H1 (cell line): Measurements from ENCODE around the gene GIMAP2. TPM values are rescaled to one million over a fixed set of nuclear protein-coding genes. Genes with fewer than 3 reads are reported as not detected.

Source experiments
- CTCF ChIA-PET: fragments of 300-600 bp; sonication (Branson Sonifier 250); formaldehyde crosslinking; loops from one replicate; lab custom pipeline; 2021; ENCODE audit not compliant: partially characterized antibody; lab: Charles Lee
- POLR2A ChIA-PET: fragments of 300-600 bp; sonication (Branson Sonifier 250); formaldehyde crosslinking; loops from one replicate; lab custom pipeline; 2021; ENCODE audit warnings: inconsistent platforms; ENCODE audit not compliant: partially characterized antibody; lab: Charles Lee
- DNase-seq, 2 experiments: peaks; one replicate each; pipeline versions ENCODE4 v3.0.0 to v3.0.0-alpha.2; 2010 to 2022; ENCODE audit warnings: low spot score in 2 of 2, low read depth in 1 of 2, mixed read lengths in 1 of 2
- FAIRE-seq: peaks from 2 replicates; lab custom pipeline; 2011; peaks lifted over from hg19 to GRCh38; lab: Jason Lieb, UNC
- H2AFZ ChIP-seq: 2 replicates; pipeline ENCODE4 v1.8.1; 2012; ENCODE audit warnings: low read length, inconsistent platforms
- H2AK5ac ChIP-seq: 2 replicates; pipeline ENCODE4 v1.6.1; 2013; ENCODE audit warnings: low read depth, low read length
- H2BK120ac ChIP-seq: replicated peaks from 2 replicates; pipeline ENCODE3; 2013; ENCODE audit warnings: low read depth, low read length, inconsistent platforms
- H2BK12ac ChIP-seq: 2 replicates; pipeline ENCODE4 v1.6.1; 2013; ENCODE audit warnings: low read depth, low read length
- H2BK15ac ChIP-seq: 2 replicates; pipeline ENCODE4 v1.6.1; 2013; ENCODE audit warnings: low read length
- H2BK20ac ChIP-seq: 2 replicates; pipeline ENCODE4 v1.6.1; 2013; ENCODE audit warnings: low read length
- H2BK5ac ChIP-seq: 2 replicates; pipeline ENCODE4 v1.6.1; 2013; ENCODE audit warnings: low read depth, low read length
- H3K14ac ChIP-seq: 2 replicates; pipeline ENCODE4 v1.6.1; 2013; ENCODE audit warnings: inconsistent platforms; ENCODE audit not compliant: insufficient read length
- H3K18ac ChIP-seq: 2 replicates; pipeline ENCODE4 v1.6.1; 2013; ENCODE audit warnings: low read length; ENCODE audit errors: extremely low read depth
- H3K23ac ChIP-seq: 2 replicates; pipeline ENCODE4 v1.6.1; 2013; ENCODE audit warnings: inconsistent platforms; ENCODE audit not compliant: insufficient read length
- H3K23me2 ChIP-seq: 2 replicates; pipeline ENCODE4 v1.6.1; 2013; ENCODE audit warnings: low read depth, low read length
- H3K27ac ChIP-seq: 2 replicates; pipeline ENCODE4 v1.6.1; 2011; ENCODE audit warnings: low read depth, low read length, inconsistent platforms
- H3K27me3 ChIP-seq, 4 experiments: replicated peaks in 1 of 4; 1 replicate in 1 of 4; 2 replicates in 3 of 4; pipeline versions ENCODE4 v1.6.1 to v1.8.1; 2011 to 2013; ENCODE audit warnings: low read length in 3 of 4, mild to moderate bottlenecking in 3 of 4, inconsistent platforms in 2 of 4, mixed read lengths in 2 of 4, moderate library complexity in 1 of 4; ENCODE audit not compliant: control insufficient read depth in 3 of 4, insufficient read depth in 3 of 4; ENCODE audit errors: extremely low read depth in 1 of 4
- H3K36me3 ChIP-seq, 4 experiments: 2 replicates each; pipeline versions ENCODE4 v1.6.1 to v1.8.1; 2011 to 2013; ENCODE audit warnings: mild to moderate bottlenecking in 4 of 4, low read length in 3 of 4, moderate library complexity in 2 of 4, control low read depth in 1 of 4, inconsistent platforms in 1 of 4; ENCODE audit not compliant: insufficient read depth in 4 of 4, control insufficient read depth in 2 of 4
- H3K4ac ChIP-seq: replicated peaks from 2 replicates; pipeline ENCODE3; 2013; ENCODE audit warnings: low read length, low read depth, mixed read lengths, inconsistent platforms; ENCODE audit not compliant: insufficient read length
- H3K4me1 ChIP-seq, 4 experiments: replicated peaks in 1 of 4; 1 replicate in 1 of 4; 2 replicates in 3 of 4; pipeline versions ENCODE4 v1.6.1 to v1.8.1; 2011 to 2013; ENCODE audit warnings: low read length in 3 of 4, inconsistent platforms in 2 of 4, mixed read lengths in 1 of 4; ENCODE audit not compliant: insufficient read depth in 4 of 4, control insufficient read depth in 3 of 4
- H3K4me2 ChIP-seq, 2 experiments: 2 replicates each; pipeline versions ENCODE4 v1.6.1 to v1.8.1; 2011 to 2013; ENCODE audit warnings: low read depth in 2 of 2, low read length in 2 of 2, control low read depth in 1 of 2, inconsistent platforms in 1 of 2, mild to moderate bottlenecking in 1 of 2; ENCODE audit not compliant: insufficient read depth in 1 of 2
- H3K4me3 ChIP-seq, 4 experiments: fragments of 200-600, 300-600 bp in 1 of 4; sonication (generic), shearing (Covaris generic), sonication (Bioruptor Twin) in 1 of 4; 2 replicates each; pipeline versions ENCODE4 v1.5.1 to v1.8.1; 2011 to 2016; ENCODE audit warnings: low read length in 4 of 4, low read depth in 3 of 4, control low read depth in 2 of 4, inconsistent platforms in 2 of 4, mild to moderate bottlenecking in 2 of 4, mixed read lengths in 1 of 4, moderate library complexity in 1 of 4; ENCODE audit not compliant: insufficient read depth in 2 of 4; ENCODE audit errors: extremely low read depth in 1 of 4
- H3K56ac ChIP-seq: replicated peaks from 2 replicates; pipeline ENCODE3; 2013; ENCODE audit warnings: low read depth, mild to moderate bottlenecking, mixed read lengths, low read length, inconsistent platforms; ENCODE audit not compliant: insufficient read length
- H3K79me1 ChIP-seq: 2 replicates; pipeline ENCODE4 v1.6.1; 2013; ENCODE audit warnings: low read depth, low read length, control low read depth
- H3K79me2 ChIP-seq, 2 experiments: 2 replicates each; pipeline versions ENCODE4 v1.6.1 to v1.8.1; 2012 to 2013; ENCODE audit warnings: low read length in 2 of 2, mild to moderate bottlenecking in 2 of 2, inconsistent platforms in 1 of 2; ENCODE audit not compliant: insufficient read depth in 2 of 2, control insufficient read depth in 1 of 2
- H3K9ac ChIP-seq, 4 experiments: replicated peaks in 1 of 4; 1 replicate in 1 of 4; 2 replicates in 3 of 4; pipeline versions ENCODE4 v1.6.1 to v1.8.1; 2011 to 2013; ENCODE audit warnings: low read depth in 3 of 4, low read length in 3 of 4, control low read depth in 2 of 4, mild to moderate bottlenecking in 2 of 4, moderate library complexity in 2 of 4, inconsistent platforms in 1 of 4; ENCODE audit errors: extremely low read depth in 1 of 4
- H3K9me3 ChIP-seq, 2 experiments: 2 replicates each; pipeline versions ENCODE4 v1.6.1 to v1.8.1; 2012 to 2013; ENCODE audit warnings: mild to moderate bottlenecking in 2 of 2, moderate library complexity in 2 of 2, control low read depth in 1 of 2, inconsistent platforms in 1 of 2, low read depth in 1 of 2, low read length in 1 of 2, mixed read lengths in 1 of 2; ENCODE audit not compliant: insufficient read depth in 2 of 2
- H4K20me1 ChIP-seq, 2 experiments: replicated peaks in 1 of 2; 2 replicates each; pipeline versions ENCODE3 to v1.8.1; 2011 to 2013; ENCODE audit warnings: inconsistent platforms in 2 of 2, low read length in 2 of 2, mild to moderate bottlenecking in 1 of 2; ENCODE audit not compliant: insufficient read depth in 2 of 2, control insufficient read depth in 1 of 2
- H4K5ac ChIP-seq: 2 replicates; pipeline ENCODE4 v1.6.1; 2013; ENCODE audit warnings: low read length, low read depth, mixed read lengths, inconsistent platforms; ENCODE audit not compliant: insufficient read length
- H4K8ac ChIP-seq: 2 replicates; pipeline ENCODE4 v1.8.0; 2013; ENCODE audit warnings: mild to moderate bottlenecking, moderate library complexity, low read length, inconsistent platforms; ENCODE audit not compliant: insufficient read depth; ENCODE audit errors: extremely low read depth
- H4K91ac ChIP-seq: replicated peaks from 2 replicates; pipeline ENCODE3; 2013; ENCODE audit warnings: low read length, mixed read lengths, inconsistent platforms; ENCODE audit not compliant: insufficient read length
- ASH2L ChIP-seq: fragments of 200-600, 300-600 bp; sonication (generic); IDR thresholded peaks from one replicate; pipeline ENCODE4 v1.7.1; 2017; ENCODE audit warnings: low read length
- BCL11A ChIP-seq, 2 experiments: IDR thresholded peaks; one replicate each; pipeline ENCODE4 v1.6.1; 2011; ENCODE audit warnings: low read depth in 2 of 2, low read length in 2 of 2, mild to moderate bottlenecking in 2 of 2
- BRCA1 ChIP-seq: IDR thresholded peaks from 2 replicates; pipeline ENCODE4 v1.6.1; 2012; ENCODE audit warnings: low read depth, low read length, improper control_type of control experiment
- CBX8 ChIP-seq: fragments of 300-800, 300-1000 bp; sonication (generic); IDR thresholded peaks from 2 replicates; pipeline ENCODE4 v1.7.1; 2016; ENCODE audit warnings: low read depth, low read length, borderline replicate concordance
- CHD2 ChIP-seq: IDR thresholded peaks from 2 replicates; pipeline ENCODE4 v1.6.1; 2012; ENCODE audit warnings: low read length, improper control_type of control experiment
- CREB1 ChIP-seq: IDR thresholded peaks from 2 replicates; pipeline ENCODE4 v1.6.1; 2012; ENCODE audit warnings: inconsistent platforms
- EP300 ChIP-seq, 2 experiments: IDR thresholded peaks; 1 replicate in 1 of 2; 2 replicates in 1 of 2; pipeline ENCODE4 v1.6.1; 2011 to 2012; ENCODE audit warnings: low read depth in 2 of 2, low read length in 2 of 2, mild to moderate bottlenecking in 2 of 2, borderline replicate concordance in 1 of 2, inconsistent platforms in 1 of 2, moderate library complexity in 1 of 2
- FOSL1 ChIP-seq: IDR thresholded peaks from 2 replicates; pipeline ENCODE4 v1.6.1; 2011; ENCODE audit warnings: mild to moderate bottlenecking, low read depth, low read length, moderate library complexity; ENCODE audit not compliant: insufficient read depth
- JUN ChIP-seq: IDR thresholded peaks from 2 replicates; pipeline ENCODE4 v1.6.1; 2011; ENCODE audit warnings: low read depth, mild to moderate bottlenecking, improper control_type of control experiment, low read length
- PHF8 ChIP-seq: fragments of 200-600 bp; sonication (generic); conservative IDR thresholded peaks from 2 replicates; pipeline ENCODE4 v1.7.1; 2012; ENCODE audit warnings: low read depth, mild to moderate bottlenecking, inconsistent platforms, low read length, moderate library complexity
- POLR2A ChIP-seq, 2 experiments: IDR thresholded peaks; 1 replicate in 1 of 2; 2 replicates in 1 of 2; pipeline ENCODE4 v1.6.1; 2011; ENCODE audit warnings: low read depth in 2 of 2, low read length in 2 of 2, mild to moderate bottlenecking in 2 of 2; ENCODE audit errors: control extremely low read depth in 1 of 2
- SAP30 ChIP-seq: fragments of 300-600 bp; sonication (generic); IDR thresholded peaks from 2 replicates; pipeline ENCODE4 v1.7.1; 2012; ENCODE audit warnings: low read length, moderate library complexity, mild to moderate bottlenecking, inconsistent platforms; ENCODE audit not compliant: insufficient read depth, insufficient replicate concordance
- SP2 ChIP-seq: IDR thresholded peaks from 2 replicates; pipeline ENCODE4 v1.6.1; 2012; ENCODE audit warnings: mild to moderate bottlenecking, low read length, inconsistent platforms
- SP4 ChIP-seq: IDR thresholded peaks from 2 replicates; pipeline ENCODE4 v1.6.1; 2012; ENCODE audit warnings: low read length, inconsistent platforms
- SRF ChIP-seq: IDR thresholded peaks from 2 replicates; pipeline ENCODE4 v1.6.1; 2011; ENCODE audit warnings: mild to moderate bottlenecking, low read depth, low read length, moderate library complexity
- TBP ChIP-seq: IDR thresholded peaks from 2 replicates; pipeline ENCODE4 v1.6.1; 2011; ENCODE audit warnings: low read depth, low read length, improper control_type of control experiment
- YY1 ChIP-seq: IDR thresholded peaks from 2 replicates; pipeline ENCODE4 v1.6.1; 2011; ENCODE audit warnings: low read depth, mild to moderate bottlenecking, low read length
- WGBS, 2 experiments: shearing (Covaris generic) in 1 of 2; methylation state at CpG; one replicate each; pipeline versions ENCODE4 v1.1.6 to v1.1.7; 2013 to 2015; ENCODE audit warnings: low lambda C conversion rate in 2 of 2, mixed read lengths in 2 of 2, inconsistent platforms in 1 of 2, low coverage in 1 of 2, missing lambda C conversion rate in 1 of 2; ENCODE audit not compliant: insufficient replicate concordance in 2 of 2, insufficient coverage in 1 of 2, insufficient read length in 1 of 2; ENCODE audit errors: extremely low coverage in 1 of 2, missing lambda C conversion rate in 1 of 2; 5-methylcytosine and 5-hydroxymethylcytosine counted together
- polyA plus RNA-seq, 7 experiments: library from polyadenylated mRNA; depleted of rRNA in 3 of 7; stranded (reverse) in 5 of 7; unstranded in 2 of 7; fragments of >200 nt in 5 of 7; fragments of 200-250 nt in 2 of 7; gene quantifications; 1 replicate in 5 of 7; 2 replicates in 1 of 7; 4 replicates in 1 of 7; pipeline versions ENCODE4 v1.2.1 to v1.2.3, GENCODE V29; 2011 to 2013; ENCODE audit warnings: missing spikeins in 2 of 7, mixed read lengths in 2 of 7
- total RNA-seq: library from RNA; stranded (reverse); fragmentation: NEBNext Ultra II Directional; extraction: Animal tissue kit (Norgen Biotek cat#: 25700); gene quantifications from 2 replicates; pipeline ENCODE4 v1.2.1, GENCODE V29; 2021

The GIMAP2 gene
- total and polyA plus RNA-seq, 2 of the 8 experiments (the other 6 are each of a cell fraction or from before 2014, with no cell fraction given): not detected

- Histone ChIP-seq H3K9ac (no peak overlapping the region), H3K4me2 (no peak overlapping the region), H3K36me3 (no peaks in the 10 kb centered on the region), H2BK20ac (no peak overlapping the region), H4K5ac (no peak overlapping the region), H3K4me1 (no peaks in the 10 kb centered on the region), H3K9me3 (no peaks in the 10 kb centered on the region; a peak in 1 of 4 replicates), H3K27me3 (peaks cover 0 to 11% (median 5%) of the 10 kb centered on the region in 4 experiments; a peak in 5 of 7 replicates), H2AFZ (no peak overlapping the region), H3K27ac (no peak overlapping the region), H3K56ac (no peak overlapping the region), H3K23ac (no peak overlapping the region), H3K23me2 (no peaks in the 10 kb centered on the region), H2BK12ac (no peak overlapping the region), H4K91ac (no peak overlapping the region), H3K79me1 (no peaks in the 10 kb centered on the region), H2BK5ac (no peak overlapping the region), H3K14ac (no peak overlapping the region), H3K79me2 (no peaks in the 10 kb centered on the region), H2BK120ac (no peak overlapping the region), H2BK15ac (no peak overlapping the region), H3K4me3 (no peak overlapping the region), H4K20me1 (no peaks in the 10 kb centered on the region), H3K18ac (no peak overlapping the region), H2AK5ac (no peak overlapping the region), H3K4ac (no peak overlapping the region), H4K8ac (no peak overlapping the region)
- FAIRE-seq: no peak
- ChIA-PET POLR2A (no interaction called here), CTCF (no interaction called here)
- WGBS, 2 experiments: 76% methylated on average over 4 of the region's 4 CpGs; no CpG with 5 or more reads in 1 of the 2 experiments
- no peak for DNase-seq
- TF ChIP-seq PHF8 (no peak), YY1 (no peak), SP2 (no peak), POLR2A (IDR thresholded peaks at IDR 0.05; ENCODE audit: control extremely low read depth in 1 of 2, low read depth in 2 of 2, low read length in 2 of 2) (no peak), CHD2 (no peak), CREB1 (no peak), SP4 (no peak), ASH2L (no peak), CBX8 (no peak), SRF (no peak), JUN (no peak), EP300 (IDR thresholded peaks at IDR 0.05; ENCODE audit: borderline replicate concordance in 1 of 2, low read depth in 2 of 2, low read length in 2 of 2) (no peak), BCL11A (IDR thresholded peaks at IDR 0.05; ENCODE audit: low read depth in 2 of 2, low read length in 2 of 2) (no peak), SAP30 (no peak), TBP (no peak), BRCA1 (no peak), FOSL1 (no peak)
These were observed 33.9 kb downstream of the GIMAP2 start for GRCh38 chr7:150719436-150719835.
